ENCODE measurements around the gene ENOX1. TPM values are rescaled to one million over a fixed set of nuclear protein-coding genes. Genes with fewer than 3 reads are reported as not detected.

The ENOX1 gene
- total RNA-seq, 4 donors from 2014 or later: 2.2 to 8.9 (median 6.2) TPM

- DNase-seq (ENCODE audit: low spot score) (no peak), ATAC-seq (ENCODE audit: low FRiP score) (no peak)
- no peak for TF ChIP-seq CTCF (IDR thresholded peaks at IDR 0.05)
These were observed 322.1 kb downstream of the ENOX1 start for GRCh38 chr13:43464578-43465264.

- TF ChIP-seq CTCF (IDR thresholded peaks at IDR 0.05): no peak
- DNase-seq (ENCODE audit: low spot score) (no peak), ATAC-seq (ENCODE audit: low FRiP score) (no peak)
These were observed 338.0 kb downstream of the ENOX1 start for GRCh38 chr13:43448605-43449336.

GRCh38 chr13:43446126-43446525, 340.6 kb downstream of the ENOX1 start:
- no peak for TF ChIP-seq CTCF (IDR thresholded peaks at IDR 0.05)
- ATAC-seq (ENCODE audit: low FRiP score) (no peak), DNase-seq (ENCODE audit: low spot score) (no peak)

GRCh38 chr13:43445668-43446067, 341.1 kb downstream of the ENOX1 start:
- no peak for DNase-seq (ENCODE audit: low spot score)
- ATAC-seq (ENCODE audit: low FRiP score): no peak
- TF ChIP-seq CTCF (IDR thresholded peaks at IDR 0.05): no peak

GRCh38 chr13:43444081-43444480, 342.7 kb downstream of the ENOX1 start:
- no peak for DNase-seq (ENCODE audit: low spot score)
- ATAC-seq (ENCODE audit: low FRiP score): no peak
- no peak for TF ChIP-seq CTCF (IDR thresholded peaks at IDR 0.05)

GRCh38 chr13:43441899-43442499, 344.8 kb downstream of the ENOX1 start:
- TF ChIP-seq CTCF (IDR thresholded peaks at IDR 0.05): no peak

More at GRCh38 chr13:43441899-43442499, 344.8 kb downstream of the ENOX1 start:
- no peak for DNase-seq (ENCODE audit: low spot score)
- no peak for ATAC-seq (ENCODE audit: low FRiP score)

Data from omental fat pad (tissue), 4 donors.